GM06990 (cell line): Measurements from ENCODE around the gene TNIK.

ENCODE experiments used
- DNase-seq: peaks from one replicate; pipeline ENCODE4 v3.0.0-alpha.2; 2011; ENCODE audit not compliant: insufficient read length; ENCODE audit errors: extremely low read depth
- H3K27me3 ChIP-seq: replicated peaks from 2 replicates; pipeline ENCODE4 v1.6.0; 2011; ENCODE audit warnings: low read length; ENCODE audit not compliant: control insufficient read depth, insufficient read depth
- H3K36me3 ChIP-seq: 2 replicates; pipeline ENCODE4 v1.5.1; 2011; ENCODE audit warnings: low read length; ENCODE audit not compliant: control insufficient read depth, insufficient read depth
- H3K4me3 ChIP-seq: replicated peaks from 2 replicates; pipeline ENCODE4 v1.5.1; 2011; ENCODE audit warnings: low read depth, mild to moderate bottlenecking, control low read depth, low read length
- CTCF ChIP-seq: IDR thresholded peaks from 2 replicates; pipeline ENCODE4 v1.5.1; 2011; ENCODE audit warnings: low read length, control low read depth, mild to moderate bottlenecking, inconsistent platforms; ENCODE audit not compliant: insufficient read depth, poor library complexity, severe bottlenecking

The TNIK gene

DNA sequence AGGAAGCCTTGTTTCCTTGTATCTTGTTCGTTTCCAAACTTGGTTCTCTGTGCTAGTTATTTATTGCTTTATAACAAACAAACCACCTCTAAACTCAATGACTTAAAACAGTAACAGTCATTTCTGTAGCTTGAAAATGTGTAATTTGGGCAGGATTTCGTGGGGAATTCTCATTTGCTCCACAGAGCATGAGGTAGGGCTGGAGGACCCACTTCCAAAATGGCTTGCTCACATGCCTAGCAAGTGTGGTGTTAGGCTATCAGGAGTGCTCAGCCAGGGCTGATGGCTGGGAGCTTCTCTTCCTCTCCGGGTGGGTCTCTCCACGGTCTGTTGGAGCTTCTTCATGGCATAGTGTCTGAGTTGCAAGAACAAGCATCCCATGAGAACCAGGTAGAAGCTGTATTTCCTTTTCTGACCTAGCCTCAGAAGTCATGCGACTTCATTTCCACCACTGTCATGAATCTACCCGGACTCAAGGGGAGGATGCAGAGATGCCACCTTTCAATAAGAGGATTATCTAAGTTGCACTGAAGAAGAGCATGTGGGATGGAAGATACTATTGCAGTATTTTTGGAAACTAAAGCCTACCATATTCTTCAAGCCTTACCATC, 8.2 kb upstream of the TNIK start:
- DNase-seq: no peak
- no peaks in the 10 kb centered on the region for H3K27me3 ChIP-seq
- no peak for TF ChIP-seq CTCF
- H3K36me3 ChIP-seq: no peaks in the 10 kb centered on the region
- H3K4me3 ChIP-seq: no peak overlapping the region

DNA sequence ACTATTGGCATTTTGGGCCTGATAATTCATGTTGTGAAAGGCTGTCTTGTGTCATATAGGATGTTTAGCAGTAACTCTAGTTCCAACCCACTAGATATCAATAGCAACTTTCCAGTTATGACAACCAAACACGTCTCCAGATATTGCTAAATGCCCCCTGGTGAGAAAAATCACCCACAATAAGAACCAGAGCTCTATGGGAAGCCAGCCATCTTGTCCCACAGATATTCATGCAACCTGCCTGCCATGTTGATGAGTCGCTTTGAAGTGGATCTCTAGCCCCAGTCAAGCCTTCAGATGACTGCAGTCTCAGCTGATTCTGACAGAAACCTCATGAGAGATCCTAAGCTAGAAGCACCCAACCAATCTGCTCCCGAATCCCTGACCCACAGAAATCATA, 5.6 kb upstream of the TNIK start:
- DNase-seq: no peak
- no peaks in the 10 kb centered on the region for H3K27me3 ChIP-seq
- H3K36me3 ChIP-seq: no peaks in the 10 kb centered on the region
- no peak for TF ChIP-seq CTCF
- H3K4me3 ChIP-seq: no peak overlapping the region

- no peak for TF ChIP-seq CTCF
- H3K36me3 ChIP-seq: no peaks in the 10 kb centered on the region
- no peaks in the 10 kb centered on the region for H3K27me3 ChIP-seq
- DNase-seq: no peak
- no peak overlapping the region for H3K4me3 ChIP-seq
These were observed 4.3 kb upstream of the TNIK start for GRCh38 chr3:171464462-171464861.

- TF ChIP-seq CTCF: no peak
- no peaks in the 10 kb centered on the region for H3K36me3 ChIP-seq
- peak overlapping the region; percentile 91 for H3K4me3 ChIP-seq
- no peaks in the 10 kb centered on the region for H3K27me3 ChIP-seq
- no peak for DNase-seq
These were observed 2.0 kb upstream of the TNIK start for GRCh38 chr3:171462224-171462623.

GRCh38 chr3:171461525-171461917, 1.3 kb upstream of the TNIK start:
- H3K4me3 ChIP-seq: peak overlapping the region; percentile 91
- no peak for TF ChIP-seq CTCF
- no peaks in the 10 kb centered on the region for H3K27me3 ChIP-seq
- DNase-seq: no peak
- H3K36me3 ChIP-seq: no peaks in the 10 kb centered on the region

GRCh38 chr3:171460725-171461524, 720 bp upstream of the TNIK start:
- H3K36me3 ChIP-seq: no peaks in the 10 kb centered on the region
- no peaks in the 10 kb centered on the region for H3K27me3 ChIP-seq
- no peak for DNase-seq
- no peak for TF ChIP-seq CTCF
- peak overlapping the region; percentile 91 for H3K4me3 ChIP-seq
